ENCODE results near the gene NDUFA11.

GRCh38 chr19:5877427-5877826, 26.2 kb downstream of the NDUFA11 start:
- TF ChIP-seq CTCF (IDR thresholded peaks at IDR 0.05) (no peak), EZH2 (IDR thresholded peaks at IDR 0.05; ENCODE audit: borderline replicate concordance, insufficient read depth, low read depth, low read length, poor library complexity, severe bottlenecking) (no peak)

Data from B cell (primary cell).